WTC11 (cell line): ENCODE measurements around the gene HADHB. TPM values are rescaled to one million over a fixed set of nuclear protein-coding genes. Genes with fewer than 3 reads are reported as not detected.

Experiments used
- ATAC-seq: fragments of 200-7000 bp; cut with Tn5 transposase; 2 replicates; pipeline ENCODE4 v1.10.0; 2021; ENCODE audit warnings: mild to moderate bottlenecking, moderate library complexity
- CTCF ChIA-PET: fragments of 300-600 bp; sonication (Branson Sonifier 250); formaldehyde crosslinking; loops from one replicate; lab custom pipeline; 2021; ENCODE audit warnings: antibody characterized with exemption; lab: Charles Lee
- POLR2A ChIA-PET: fragments of 350-600 bp; sonication (Branson Sonifier 250); formaldehyde crosslinking; loops from one replicate; lab custom pipeline; 2021; ENCODE audit warnings: antibody characterized with exemption; lab: Charles Lee
- DNase-seq: peaks from one replicate; pipeline ENCODE4 v3.0.0; 2021; ENCODE audit warnings: low spot score
- H3K27ac Mint-ChIP-seq: 2 replicates; pipeline ENCODE4 v1.8.0; 2021; ENCODE audit warnings: mixed read lengths
- H3K27me3 Mint-ChIP-seq: 2 replicates; pipeline ENCODE4 v1.8.0; 2021; ENCODE audit warnings: low read depth, mild to moderate bottlenecking, moderate library complexity, mixed read lengths
- H3K36me3 Mint-ChIP-seq: 2 replicates; pipeline ENCODE4 v1.8.0; 2021; ENCODE audit warnings: mixed read lengths
- H3K4me1 Mint-ChIP-seq: 2 replicates; pipeline ENCODE4 v1.8.0; 2022; ENCODE audit warnings: mixed read lengths
- H3K4me3 Mint-ChIP-seq: 2 replicates; pipeline ENCODE4 v1.8.0; 2021; ENCODE audit warnings: mild to moderate bottlenecking, moderate library complexity, mixed read lengths
- H3K9me3 Mint-ChIP-seq: 2 replicates; pipeline ENCODE4 v1.8.0; 2021; ENCODE audit warnings: mixed read lengths
- ATF1 ChIP-seq: sonication (generic); formaldehyde crosslinking; IDR thresholded peaks from 2 replicates; pipeline ENCODE4 v1.8.1; 2023; ENCODE audit warnings: mild to moderate bottlenecking, moderate library complexity, missing genetic modification reagents
- CBFB ChIP-seq: sonication (generic); formaldehyde crosslinking; IDR thresholded peaks from 2 replicates; pipeline ENCODE4 v1.8.1; 2022; ENCODE audit warnings: mild to moderate bottlenecking, low read depth, missing genetic modification reagents
- ESRRA ChIP-seq: sonication (generic); formaldehyde crosslinking; IDR thresholded peaks from 2 replicates; pipeline ENCODE4 v1.8.1; 2022; ENCODE audit warnings: mild to moderate bottlenecking, missing genetic modification reagents, borderline replicate concordance
- GABPB1 ChIP-seq: sonication (generic); formaldehyde crosslinking; IDR thresholded peaks from 2 replicates; pipeline ENCODE4 v1.8.1; 2023; ENCODE audit warnings: mild to moderate bottlenecking, missing genetic modification reagents
- HMGA2 ChIP-seq: fragments of 250-450 bp; sonication (Bioruptor Pico); IDR thresholded peaks from 2 replicates; pipeline ENCODE4 v1.4.0; 2021; ENCODE audit warnings: mild to moderate bottlenecking, moderate library complexity
- JUN ChIP-seq: sonication (generic); formaldehyde crosslinking; IDR thresholded peaks from 2 replicates; pipeline ENCODE4 v1.8.0; 2023; ENCODE audit warnings: mild to moderate bottlenecking, missing genetic modification reagents
- MYBL2 ChIP-seq: sonication (generic); formaldehyde crosslinking; IDR thresholded peaks from 2 replicates; pipeline ENCODE4 v1.8.1; 2023; ENCODE audit warnings: mild to moderate bottlenecking, moderate library complexity, missing genetic modification reagents
- OVOL2 ChIP-seq: fragments of 250-450 bp; sonication (Bioruptor Pico); IDR thresholded peaks from 2 replicates; pipeline ENCODE4 v1.9.0; 2021; ENCODE audit warnings: mild to moderate bottlenecking, borderline replicate concordance
- PRRX2 ChIP-seq: fragments of 250-450 bp; sonication (Bioruptor Pico); IDR thresholded peaks from 2 replicates; pipeline ENCODE4 v1.8.0; 2021; ENCODE audit warnings: mild to moderate bottlenecking
- RELA ChIP-seq: sonication (generic); formaldehyde crosslinking; IDR thresholded peaks from 2 replicates; pipeline ENCODE4 v1.8.1; 2022; ENCODE audit warnings: missing genetic modification reagents, mild to moderate bottlenecking, borderline replicate concordance
- TP53 ChIP-seq: sonication (generic); formaldehyde crosslinking; IDR thresholded peaks from 2 replicates; pipeline ENCODE4 v1.8.1; 2023; ENCODE audit warnings: mild to moderate bottlenecking, missing genetic modification reagents
- ZNF263 ChIP-seq: sonication (generic); formaldehyde crosslinking; IDR thresholded peaks from 2 replicates; pipeline ENCODE4 v1.8.1; 2022; ENCODE audit warnings: low read depth, mild to moderate bottlenecking, moderate library complexity, missing genetic modification reagents
- ZNF416 ChIP-seq: fragments of 250-450 bp; sonication (Bioruptor Pico); IDR thresholded peaks from 2 replicates; pipeline ENCODE4 v1.9.0; 2021; ENCODE audit warnings: mild to moderate bottlenecking, inconsistent platforms
- total RNA-seq: library from RNA; stranded (reverse); gene quantifications from 3 replicates; pipeline ENCODE4 v1.2.3, GENCODE V29; 2021
- TF ChIP-seq, protein P1 (sequence below): fragments of 250-450 bp; sonication (Bioruptor Pico); IDR thresholded peaks from 2 replicates; pipeline ENCODE4 v1.8.0; 2021; ENCODE audit warnings: mild to moderate bottlenecking
- TF ChIP-seq, protein P2 (sequence below): sonication (generic); formaldehyde crosslinking; IDR thresholded peaks from 2 replicates; pipeline ENCODE4 v1.8.1; 2023; ENCODE audit warnings: mild to moderate bottlenecking, missing genetic modification reagents
- TF ChIP-seq, protein P3 (sequence below): sonication (generic); formaldehyde crosslinking; IDR thresholded peaks from 2 replicates; pipeline ENCODE4 v1.8.0; 2022; ENCODE audit warnings: missing genetic modification reagents
- TF ChIP-seq, protein P4 (sequence below): sonication (generic); formaldehyde crosslinking; IDR thresholded peaks from 2 replicates; pipeline ENCODE4 v1.8.1; 2023; ENCODE audit warnings: mild to moderate bottlenecking, moderate library complexity, missing genetic modification reagents
- TF ChIP-seq, protein P5 (sequence below): sonication (generic); formaldehyde crosslinking; IDR thresholded peaks from 2 replicates; pipeline ENCODE4 v1.8.0; 2023; ENCODE audit warnings: missing genetic modification reagents, mild to moderate bottlenecking, borderline replicate concordance

The HADHB gene
- total RNA-seq, 1 experiment from 2014 or later = 60.7 TPM

DNA sequence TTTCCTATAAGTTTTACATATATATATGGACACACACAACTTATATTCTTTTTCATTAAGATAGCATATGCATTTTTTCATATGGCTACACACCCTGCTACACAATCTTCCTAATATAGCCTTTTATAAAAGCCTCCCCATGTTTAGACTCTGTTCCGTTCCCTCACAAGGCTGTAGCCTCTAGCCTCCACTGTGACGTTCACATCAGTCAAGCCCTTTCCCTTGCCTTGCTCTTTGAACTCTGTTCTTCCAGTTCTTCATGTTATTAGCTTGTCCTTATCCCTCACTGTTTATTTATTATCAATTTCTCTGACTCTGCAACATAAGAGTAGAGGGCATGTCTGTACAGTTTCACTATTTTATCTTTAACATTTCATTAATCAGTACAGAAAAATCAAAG is 38.9 kb downstream of the HADHB start:
- Mint-ChIP-seq H3K27ac (no peak overlapping the region), H3K36me3 (peaks cover 60% of the 10 kb centered on the region), H3K27me3 (no peaks in the 10 kb centered on the region), H3K4me1 (no peaks in the 10 kb centered on the region), H3K4me3 (no peak overlapping the region), H3K9me3 (no peaks in the 10 kb centered on the region)
- TF ChIP-seq ESRRA (CRISPR knock-in tag) = no peak
- ChIA-PET POLR2A (no interaction called here), CTCF (no interaction called here)
- DNase-seq (no peak), ATAC-seq (no peak)

DNA sequence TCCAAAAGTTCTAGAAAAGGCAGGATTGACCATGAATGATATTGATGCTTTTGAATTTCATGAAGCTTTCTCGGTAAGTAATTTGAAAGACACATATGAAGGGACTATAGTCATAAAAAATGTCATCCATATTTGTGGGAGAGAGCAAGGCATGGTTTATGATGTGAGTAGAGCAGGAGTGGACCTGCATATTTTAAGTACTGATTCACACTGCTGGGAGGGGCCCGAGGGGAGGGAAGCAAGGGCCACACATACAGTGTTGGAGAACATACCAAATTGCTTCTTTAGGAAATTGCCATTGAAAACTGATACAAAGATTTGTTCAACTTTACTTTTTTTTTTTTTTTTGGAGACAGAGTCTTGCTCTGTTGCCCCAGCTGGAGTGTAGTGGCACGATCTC is 39.4 kb downstream of the HADHB start:
- Mint-ChIP-seq H3K9me3 (no peaks in the 10 kb centered on the region), H3K4me1 (no peaks in the 10 kb centered on the region), H3K27ac (no peak overlapping the region), H3K27me3 (no peaks in the 10 kb centered on the region)
- POLR2A ChIA-PET = no interaction called here
- no peak for TF ChIP-seq ZNF416 (CRISPR knock-in tag)
- TF ChIP-seq MYBL2 = no peak
- TF ChIP-seq, all 79 proteins: peak for 0
- CTCF ChIA-PET = interaction anchor here (0.7 kb wide), 1 partner anchor 237 kb away, joined by 4 read pairs; no protein-coding TSS in a partner anchor
- no peak overlapping the region for H3K4me3 Mint-ChIP-seq
- H3K36me3 Mint-ChIP-seq = peaks cover 55% of the 10 kb centered on the region
- no peak for ATAC-seq
- DNase-seq = no peak

DNA sequence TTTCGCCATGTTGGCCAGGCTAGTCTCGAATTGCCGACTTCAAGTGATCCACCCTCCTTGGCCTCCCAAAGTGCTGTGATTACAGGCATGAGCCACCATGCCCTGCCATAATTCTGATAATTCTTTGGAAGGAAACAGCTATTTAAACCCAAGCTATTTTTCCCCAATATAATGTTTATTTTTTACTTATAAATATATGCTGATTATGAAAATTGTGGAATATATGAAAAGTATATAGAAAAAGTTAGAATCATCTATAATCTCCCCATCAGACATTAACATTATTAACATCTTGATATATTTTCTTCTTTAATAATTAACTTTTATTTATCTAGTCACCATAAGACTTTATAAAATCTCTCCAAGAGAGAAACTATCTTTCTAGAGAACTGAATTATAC is 41.2 kb downstream of the HADHB start:
- no peak overlapping the region for H3K27ac Mint-ChIP-seq
- ATAC-seq = no peak
- TF ChIP-seq RELA (CRISPR knock-in tag) = no peak
- no peak for TF ChIP-seq ZNF263 (CRISPR knock-in tag)
- TF ChIP-seq CBFB (CRISPR knock-in tag) = no peak
- no peak for TF ChIP-seq GABPB1 (CRISPR knock-in tag)
- TF ChIP-seq, protein P1, sequence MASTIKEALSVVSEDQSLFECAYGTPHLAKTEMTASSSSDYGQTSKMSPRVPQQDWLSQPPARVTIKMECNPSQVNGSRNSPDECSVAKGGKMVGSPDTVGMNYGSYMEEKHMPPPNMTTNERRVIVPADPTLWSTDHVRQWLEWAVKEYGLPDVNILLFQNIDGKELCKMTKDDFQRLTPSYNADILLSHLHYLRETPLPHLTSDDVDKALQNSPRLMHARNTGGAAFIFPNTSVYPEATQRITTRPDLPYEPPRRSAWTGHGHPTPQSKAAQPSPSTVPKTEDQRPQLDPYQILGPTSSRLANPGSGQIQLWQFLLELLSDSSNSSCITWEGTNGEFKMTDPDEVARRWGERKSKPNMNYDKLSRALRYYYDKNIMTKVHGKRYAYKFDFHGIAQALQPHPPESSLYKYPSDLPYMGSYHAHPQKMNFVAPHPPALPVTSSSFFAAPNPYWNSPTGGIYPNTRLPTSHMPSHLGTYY = no peak
- TF ChIP-seq JUN = no peak
- TF ChIP-seq HMGA2 = no peak
- TF ChIP-seq, protein P2, sequence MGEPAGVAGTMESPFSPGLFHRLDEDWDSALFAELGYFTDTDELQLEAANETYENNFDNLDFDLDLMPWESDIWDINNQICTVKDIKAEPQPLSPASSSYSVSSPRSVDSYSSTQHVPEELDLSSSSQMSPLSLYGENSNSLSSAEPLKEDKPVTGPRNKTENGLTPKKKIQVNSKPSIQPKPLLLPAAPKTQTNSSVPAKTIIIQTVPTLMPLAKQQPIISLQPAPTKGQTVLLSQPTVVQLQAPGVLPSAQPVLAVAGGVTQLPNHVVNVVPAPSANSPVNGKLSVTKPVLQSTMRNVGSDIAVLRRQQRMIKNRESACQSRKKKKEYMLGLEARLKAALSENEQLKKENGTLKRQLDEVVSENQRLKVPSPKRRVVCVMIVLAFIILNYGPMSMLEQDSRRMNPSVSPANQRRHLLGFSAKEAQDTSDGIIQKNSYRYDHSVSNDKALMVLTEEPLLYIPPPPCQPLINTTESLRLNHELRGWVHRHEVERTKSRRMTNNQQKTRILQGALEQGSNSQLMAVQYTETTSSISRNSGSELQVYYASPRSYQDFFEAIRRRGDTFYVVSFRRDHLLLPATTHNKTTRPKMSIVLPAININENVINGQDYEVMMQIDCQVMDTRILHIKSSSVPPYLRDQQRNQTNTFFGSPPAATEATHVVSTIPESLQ = no peak
- TF ChIP-seq ATF1 (CRISPR knock-in tag) = no peak
- TF ChIP-seq OVOL2 (CRISPR knock-in tag) = no peak
- H3K27me3 Mint-ChIP-seq = no peaks in the 10 kb centered on the region
- ChIA-PET POLR2A (no interaction called here), CTCF (no interaction called here)
- no peak for DNase-seq
- H3K4me3 Mint-ChIP-seq = no peak overlapping the region
- no peaks in the 10 kb centered on the region for H3K9me3 Mint-ChIP-seq
- H3K4me1 Mint-ChIP-seq = no peaks in the 10 kb centered on the region
- H3K36me3 Mint-ChIP-seq = peaks cover 42% of the 10 kb centered on the region

DNA sequence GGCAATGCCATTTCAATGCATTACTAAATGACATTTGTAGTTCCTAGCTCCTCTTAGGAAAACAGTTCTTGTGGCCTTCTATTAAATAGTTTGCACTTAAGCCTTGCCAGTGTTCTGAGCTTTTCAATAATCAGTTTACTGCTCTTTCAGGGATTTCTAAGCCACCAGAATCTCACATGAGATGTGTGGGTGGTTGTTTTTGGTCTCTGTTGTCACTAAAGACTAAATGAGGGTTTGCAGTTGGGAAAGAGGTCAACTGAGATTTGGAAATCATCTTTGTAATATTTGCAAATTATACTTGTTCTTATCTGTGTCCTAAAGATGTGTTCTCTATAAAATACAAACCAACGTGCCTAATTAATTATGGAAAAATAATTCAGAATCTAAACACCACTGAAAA is 45.3 kb downstream of the HADHB start:
- Mint-ChIP-seq H3K27ac (no peak overlapping the region), H3K4me3 (no peak overlapping the region), H3K27me3 (no peaks in the 10 kb centered on the region), H3K4me1 (peaks cover 7% of the 10 kb centered on the region), H3K36me3 (peaks cover 16% of the 10 kb centered on the region), H3K9me3 (peaks cover under 1% of the 10 kb centered on the region; the same call in 1 of the 2 replicates)
- ChIA-PET POLR2A (no interaction called here), CTCF (no interaction called here)
- ATAC-seq (no peak), DNase-seq (no peak)
- TF ChIP-seq, protein P3, sequence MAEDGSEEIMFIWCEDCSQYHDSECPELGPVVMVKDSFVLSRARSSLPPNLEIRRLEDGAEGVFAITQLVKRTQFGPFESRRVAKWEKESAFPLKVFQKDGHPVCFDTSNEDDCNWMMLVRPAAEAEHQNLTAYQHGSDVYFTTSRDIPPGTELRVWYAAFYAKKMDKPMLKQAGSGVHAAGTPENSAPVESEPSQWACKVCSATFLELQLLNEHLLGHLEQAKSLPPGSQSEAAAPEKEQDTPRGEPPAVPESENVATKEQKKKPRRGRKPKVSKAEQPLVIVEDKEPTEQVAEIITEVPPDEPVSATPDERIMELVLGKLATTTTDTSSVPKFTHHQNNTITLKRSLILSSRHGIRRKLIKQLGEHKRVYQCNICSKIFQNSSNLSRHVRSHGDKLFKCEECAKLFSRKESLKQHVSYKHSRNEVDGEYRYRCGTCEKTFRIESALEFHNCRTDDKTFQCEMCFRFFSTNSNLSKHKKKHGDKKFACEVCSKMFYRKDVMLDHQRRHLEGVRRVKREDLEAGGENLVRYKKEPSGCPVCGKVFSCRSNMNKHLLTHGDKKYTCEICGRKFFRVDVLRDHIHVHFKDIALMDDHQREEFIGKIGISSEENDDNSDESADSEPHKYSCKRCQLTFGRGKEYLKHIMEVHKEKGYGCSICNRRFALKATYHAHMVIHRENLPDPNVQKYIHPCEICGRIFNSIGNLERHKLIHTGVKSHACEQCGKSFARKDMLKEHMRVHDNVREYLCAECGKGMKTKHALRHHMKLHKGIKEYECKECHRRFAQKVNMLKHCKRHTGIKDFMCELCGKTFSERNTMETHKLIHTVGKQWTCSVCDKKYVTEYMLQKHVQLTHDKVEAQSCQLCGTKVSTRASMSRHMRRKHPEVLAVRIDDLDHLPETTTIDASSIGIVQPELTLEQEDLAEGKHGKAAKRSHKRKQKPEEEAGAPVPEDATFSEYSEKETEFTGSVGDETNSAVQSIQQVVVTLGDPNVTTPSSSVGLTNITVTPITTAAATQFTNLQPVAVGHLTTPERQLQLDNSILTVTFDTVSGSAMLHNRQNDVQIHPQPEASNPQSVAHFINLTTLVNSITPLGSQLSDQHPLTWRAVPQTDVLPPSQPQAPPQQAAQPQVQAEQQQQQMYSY = no peak
- TF ChIP-seq PRRX2 (CRISPR knock-in tag) (no peak), TP53 (CRISPR knock-in tag) (no peak)
- TF ChIP-seq, protein P4, sequence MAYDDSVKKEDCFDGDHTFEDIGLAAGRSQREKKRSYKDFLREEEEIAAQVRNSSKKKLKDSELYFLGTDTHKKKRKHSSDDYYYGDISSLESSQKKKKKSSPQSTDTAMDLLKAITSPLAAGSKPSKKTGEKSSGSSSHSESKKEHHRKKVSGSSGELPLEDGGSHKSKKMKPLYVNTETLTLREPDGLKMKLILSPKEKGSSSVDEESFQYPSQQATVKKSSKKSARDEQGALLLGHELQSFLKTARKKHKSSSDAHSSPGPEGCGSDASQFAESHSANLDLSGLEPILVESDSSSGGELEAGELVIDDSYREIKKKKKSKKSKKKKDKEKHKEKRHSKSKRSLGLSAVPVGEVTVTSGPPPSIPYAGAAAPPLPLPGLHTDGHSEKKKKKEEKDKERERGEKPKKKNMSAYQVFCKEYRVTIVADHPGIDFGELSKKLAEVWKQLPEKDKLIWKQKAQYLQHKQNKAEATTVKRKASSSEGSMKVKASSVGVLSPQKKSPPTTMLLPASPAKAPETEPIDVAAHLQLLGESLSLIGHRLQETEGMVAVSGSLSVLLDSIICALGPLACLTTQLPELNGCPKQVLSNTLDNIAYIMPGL (CRISPR knock-in tag) = no peak
- TF ChIP-seq, protein P5, sequence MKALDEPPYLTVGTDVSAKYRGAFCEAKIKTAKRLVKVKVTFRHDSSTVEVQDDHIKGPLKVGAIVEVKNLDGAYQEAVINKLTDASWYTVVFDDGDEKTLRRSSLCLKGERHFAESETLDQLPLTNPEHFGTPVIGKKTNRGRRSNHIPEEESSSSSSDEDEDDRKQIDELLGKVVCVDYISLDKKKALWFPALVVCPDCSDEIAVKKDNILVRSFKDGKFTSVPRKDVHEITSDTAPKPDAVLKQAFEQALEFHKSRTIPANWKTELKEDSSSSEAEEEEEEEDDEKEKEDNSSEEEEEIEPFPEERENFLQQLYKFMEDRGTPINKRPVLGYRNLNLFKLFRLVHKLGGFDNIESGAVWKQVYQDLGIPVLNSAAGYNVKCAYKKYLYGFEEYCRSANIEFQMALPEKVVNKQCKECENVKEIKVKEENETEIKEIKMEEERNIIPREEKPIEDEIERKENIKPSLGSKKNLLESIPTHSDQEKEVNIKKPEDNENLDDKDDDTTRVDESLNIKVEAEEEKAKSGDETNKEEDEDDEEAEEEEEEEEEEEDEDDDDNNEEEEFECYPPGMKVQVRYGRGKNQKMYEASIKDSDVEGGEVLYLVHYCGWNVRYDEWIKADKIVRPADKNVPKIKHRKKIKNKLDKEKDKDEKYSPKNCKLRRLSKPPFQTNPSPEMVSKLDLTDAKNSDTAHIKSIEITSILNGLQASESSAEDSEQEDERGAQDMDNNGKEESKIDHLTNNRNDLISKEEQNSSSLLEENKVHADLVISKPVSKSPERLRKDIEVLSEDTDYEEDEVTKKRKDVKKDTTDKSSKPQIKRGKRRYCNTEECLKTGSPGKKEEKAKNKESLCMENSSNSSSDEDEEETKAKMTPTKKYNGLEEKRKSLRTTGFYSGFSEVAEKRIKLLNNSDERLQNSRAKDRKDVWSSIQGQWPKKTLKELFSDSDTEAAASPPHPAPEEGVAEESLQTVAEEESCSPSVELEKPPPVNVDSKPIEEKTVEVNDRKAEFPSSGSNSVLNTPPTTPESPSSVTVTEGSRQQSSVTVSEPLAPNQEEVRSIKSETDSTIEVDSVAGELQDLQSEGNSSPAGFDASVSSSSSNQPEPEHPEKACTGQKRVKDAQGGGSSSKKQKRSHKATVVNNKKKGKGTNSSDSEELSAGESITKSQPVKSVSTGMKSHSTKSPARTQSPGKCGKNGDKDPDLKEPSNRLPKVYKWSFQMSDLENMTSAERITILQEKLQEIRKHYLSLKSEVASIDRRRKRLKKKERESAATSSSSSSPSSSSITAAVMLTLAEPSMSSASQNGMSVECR (CRISPR knock-in tag) = no peak
